Heart left ventricle (tissue), 13 donors: ENCODE results near the gene KCNQ4.

ENCODE experiments used
- POLR2A ChIP-seq, 2 donors: fragments of 450-650 bp; IDR thresholded peaks; one replicate each; pipeline ENCODE4 v1.6.1; 2017; ENCODE audit warnings: antibody characterized with exemption in 2 of 2, mild to moderate bottlenecking in 2 of 2, moderate library complexity in 2 of 2
- TF ChIP-seq, protein P1 (sequence below), 12 donors: fragments of 200-600 bp; sonication (generic) in 4 of 12; IDR thresholded peaks; one replicate each; pipeline versions ENCODE4 v1.5.0 to v1.8.0; 2018 to 2022; ENCODE audit warnings: antibody characterized with exemption in 12 of 12, mild to moderate bottlenecking in 5 of 12
- donor health status: ischemic (EF 13 %, LVEDD 7.1; RV severe dilation, severe dysfunction).
- donor health status: DM: no; HTN: yes; CAD: no.
- donor health status: DM: no; HTN: no; CAD: no.
- donor health status: ischemic (EF 25% LVEDD 6.9; RV normal size, moderate dysfunction).
- donor health status: ischemic (EF 25% LVEDD 5.7; RV mildly dilated, moderate dysfunction).
- donor health status: ischemic (EF 35%, LVEDD 5.7; RV mildly dilated, moderate dysfunction).
- donor health status: nonischemic (EF 11% LVEDD 7.7; RV severe dilation, severe dysfunction).
- donor health status: DM: yes; HTN: yes; CAD: no.
- donor health status: PGD.
- donor health status: ischemic (EF 29% LVEDD 5.4; RV normal size, mild dysfunction).
- donor health status: nonischemic (EF 23%, LVEDD 6.1; RV moderate dilation, normal function).

DNA sequence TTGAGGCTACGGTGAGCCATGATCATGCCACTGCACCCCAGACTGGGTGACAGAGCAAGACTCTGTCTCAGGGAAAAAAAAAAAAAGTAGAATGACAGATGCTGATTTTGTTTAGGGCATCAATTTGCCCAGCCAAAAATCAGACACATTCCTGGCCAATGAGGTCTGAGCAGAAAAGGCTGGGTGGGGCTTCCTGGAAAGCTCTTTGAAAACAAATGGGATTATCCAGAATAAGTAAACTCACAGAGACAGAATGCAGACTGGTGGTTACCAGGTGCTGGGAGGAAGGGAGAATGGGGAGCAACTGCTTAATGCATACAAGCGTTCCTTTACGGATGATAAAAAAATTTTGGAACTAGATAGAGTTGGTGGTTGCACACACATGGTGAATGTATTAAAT lies 88.7 kb downstream of the KCNQ4 start:
- TF ChIP-seq POLR2A (IDR thresholded peaks at IDR 0.05): no peak
- TF ChIP-seq, protein P1, sequence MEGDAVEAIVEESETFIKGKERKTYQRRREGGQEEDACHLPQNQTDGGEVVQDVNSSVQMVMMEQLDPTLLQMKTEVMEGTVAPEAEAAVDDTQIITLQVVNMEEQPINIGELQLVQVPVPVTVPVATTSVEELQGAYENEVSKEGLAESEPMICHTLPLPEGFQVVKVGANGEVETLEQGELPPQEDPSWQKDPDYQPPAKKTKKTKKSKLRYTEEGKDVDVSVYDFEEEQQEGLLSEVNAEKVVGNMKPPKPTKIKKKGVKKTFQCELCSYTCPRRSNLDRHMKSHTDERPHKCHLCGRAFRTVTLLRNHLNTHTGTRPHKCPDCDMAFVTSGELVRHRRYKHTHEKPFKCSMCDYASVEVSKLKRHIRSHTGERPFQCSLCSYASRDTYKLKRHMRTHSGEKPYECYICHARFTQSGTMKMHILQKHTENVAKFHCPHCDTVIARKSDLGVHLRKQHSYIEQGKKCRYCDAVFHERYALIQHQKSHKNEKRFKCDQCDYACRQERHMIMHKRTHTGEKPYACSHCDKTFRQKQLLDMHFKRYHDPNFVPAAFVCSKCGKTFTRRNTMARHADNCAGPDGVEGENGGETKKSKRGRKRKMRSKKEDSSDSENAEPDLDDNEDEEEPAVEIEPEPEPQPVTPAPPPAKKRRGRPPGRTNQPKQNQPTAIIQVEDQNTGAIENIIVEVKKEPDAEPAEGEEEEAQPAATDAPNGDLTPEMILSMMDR (IDR thresholded peaks at IDR 0.05): no peak
